H1 (cell line): ENCODE results near the gene CENPF. TPM values are rescaled to one million over a fixed set of nuclear protein-coding genes. Genes with fewer than 3 reads are reported as not detected.
"Not testable (repeated sequence)": the region's sequence is repeated elsewhere in the genome, so short reads cannot be mapped to it uniquely, and the experiment has no call there.

Source experiments
- CTCF ChIA-PET: fragments of 300-600 bp; sonication (Branson Sonifier 250); formaldehyde crosslinking; loops from one replicate; lab custom pipeline; 2021; ENCODE audit not compliant: partially characterized antibody; lab: Charles Lee
- POLR2A ChIA-PET: fragments of 300-600 bp; sonication (Branson Sonifier 250); formaldehyde crosslinking; loops from one replicate; lab custom pipeline; 2021; ENCODE audit warnings: inconsistent platforms; ENCODE audit not compliant: partially characterized antibody; lab: Charles Lee
- DNase-seq, 2 experiments: peaks; one replicate each; pipeline versions ENCODE4 v3.0.0 to v3.0.0-alpha.2; 2010 to 2022; ENCODE audit warnings: low spot score in 2 of 2, low read depth in 1 of 2, mixed read lengths in 1 of 2
- FAIRE-seq: peaks from 2 replicates; lab custom pipeline; 2011; peaks lifted over from hg19 to GRCh38; lab: Jason Lieb, UNC
- H2AFZ ChIP-seq: 2 replicates; pipeline ENCODE4 v1.8.1; 2012; ENCODE audit warnings: low read length, inconsistent platforms
- H2AK5ac ChIP-seq: 2 replicates; pipeline ENCODE4 v1.6.1; 2013; ENCODE audit warnings: low read depth, low read length
- H2BK120ac ChIP-seq: replicated peaks from 2 replicates; pipeline ENCODE3; 2013; ENCODE audit warnings: low read depth, low read length, inconsistent platforms
- H2BK12ac ChIP-seq: 2 replicates; pipeline ENCODE4 v1.6.1; 2013; ENCODE audit warnings: low read depth, low read length
- H2BK15ac ChIP-seq: 2 replicates; pipeline ENCODE4 v1.6.1; 2013; ENCODE audit warnings: low read length
- H2BK20ac ChIP-seq: 2 replicates; pipeline ENCODE4 v1.6.1; 2013; ENCODE audit warnings: low read length
- H2BK5ac ChIP-seq: 2 replicates; pipeline ENCODE4 v1.6.1; 2013; ENCODE audit warnings: low read depth, low read length
- H3K14ac ChIP-seq: 2 replicates; pipeline ENCODE4 v1.6.1; 2013; ENCODE audit warnings: inconsistent platforms; ENCODE audit not compliant: insufficient read length
- H3K18ac ChIP-seq: 2 replicates; pipeline ENCODE4 v1.6.1; 2013; ENCODE audit warnings: low read length; ENCODE audit errors: extremely low read depth
- H3K23ac ChIP-seq: 2 replicates; pipeline ENCODE4 v1.6.1; 2013; ENCODE audit warnings: inconsistent platforms; ENCODE audit not compliant: insufficient read length
- H3K23me2 ChIP-seq: 2 replicates; pipeline ENCODE4 v1.6.1; 2013; ENCODE audit warnings: low read depth, low read length
- H3K27ac ChIP-seq: 2 replicates; pipeline ENCODE4 v1.6.1; 2011; ENCODE audit warnings: low read depth, low read length, inconsistent platforms
- H3K27me3 ChIP-seq, 4 experiments: replicated peaks in 1 of 4; 1 replicate in 1 of 4; 2 replicates in 3 of 4; pipeline versions ENCODE4 v1.6.1 to v1.8.1; 2011 to 2013; ENCODE audit warnings: low read length in 3 of 4, mild to moderate bottlenecking in 3 of 4, inconsistent platforms in 2 of 4, mixed read lengths in 2 of 4, moderate library complexity in 1 of 4; ENCODE audit not compliant: control insufficient read depth in 3 of 4, insufficient read depth in 3 of 4; ENCODE audit errors: extremely low read depth in 1 of 4
- H3K36me3 ChIP-seq, 4 experiments: 2 replicates each; pipeline versions ENCODE4 v1.6.1 to v1.8.1; 2011 to 2013; ENCODE audit warnings: mild to moderate bottlenecking in 4 of 4, low read length in 3 of 4, moderate library complexity in 2 of 4, control low read depth in 1 of 4, inconsistent platforms in 1 of 4; ENCODE audit not compliant: insufficient read depth in 4 of 4, control insufficient read depth in 2 of 4
- H3K4ac ChIP-seq: replicated peaks from 2 replicates; pipeline ENCODE3; 2013; ENCODE audit warnings: low read length, low read depth, mixed read lengths, inconsistent platforms; ENCODE audit not compliant: insufficient read length
- H3K4me1 ChIP-seq, 4 experiments: replicated peaks in 1 of 4; 1 replicate in 1 of 4; 2 replicates in 3 of 4; pipeline versions ENCODE4 v1.6.1 to v1.8.1; 2011 to 2013; ENCODE audit warnings: low read length in 3 of 4, inconsistent platforms in 2 of 4, mixed read lengths in 1 of 4; ENCODE audit not compliant: insufficient read depth in 4 of 4, control insufficient read depth in 3 of 4
- H3K4me2 ChIP-seq, 2 experiments: 2 replicates each; pipeline versions ENCODE4 v1.6.1 to v1.8.1; 2011 to 2013; ENCODE audit warnings: low read depth in 2 of 2, low read length in 2 of 2, control low read depth in 1 of 2, inconsistent platforms in 1 of 2, mild to moderate bottlenecking in 1 of 2; ENCODE audit not compliant: insufficient read depth in 1 of 2
- H3K4me3 ChIP-seq, 4 experiments: fragments of 200-600, 300-600 bp in 1 of 4; sonication (generic), shearing (Covaris generic), sonication (Bioruptor Twin) in 1 of 4; 2 replicates each; pipeline versions ENCODE4 v1.5.1 to v1.8.1; 2011 to 2016; ENCODE audit warnings: low read length in 4 of 4, low read depth in 3 of 4, control low read depth in 2 of 4, inconsistent platforms in 2 of 4, mild to moderate bottlenecking in 2 of 4, mixed read lengths in 1 of 4, moderate library complexity in 1 of 4; ENCODE audit not compliant: insufficient read depth in 2 of 4; ENCODE audit errors: extremely low read depth in 1 of 4
- H3K56ac ChIP-seq: replicated peaks from 2 replicates; pipeline ENCODE3; 2013; ENCODE audit warnings: low read depth, mild to moderate bottlenecking, mixed read lengths, low read length, inconsistent platforms; ENCODE audit not compliant: insufficient read length
- H3K79me1 ChIP-seq: 2 replicates; pipeline ENCODE4 v1.6.1; 2013; ENCODE audit warnings: low read depth, low read length, control low read depth
- H3K79me2 ChIP-seq, 2 experiments: 2 replicates each; pipeline versions ENCODE4 v1.6.1 to v1.8.1; 2012 to 2013; ENCODE audit warnings: low read length in 2 of 2, mild to moderate bottlenecking in 2 of 2, inconsistent platforms in 1 of 2; ENCODE audit not compliant: insufficient read depth in 2 of 2, control insufficient read depth in 1 of 2
- H3K9ac ChIP-seq, 4 experiments: replicated peaks in 1 of 4; 1 replicate in 1 of 4; 2 replicates in 3 of 4; pipeline versions ENCODE4 v1.6.1 to v1.8.1; 2011 to 2013; ENCODE audit warnings: low read depth in 3 of 4, low read length in 3 of 4, control low read depth in 2 of 4, mild to moderate bottlenecking in 2 of 4, moderate library complexity in 2 of 4, inconsistent platforms in 1 of 4; ENCODE audit errors: extremely low read depth in 1 of 4
- H3K9me3 ChIP-seq, 2 experiments: 2 replicates each; pipeline versions ENCODE4 v1.6.1 to v1.8.1; 2012 to 2013; ENCODE audit warnings: mild to moderate bottlenecking in 2 of 2, moderate library complexity in 2 of 2, control low read depth in 1 of 2, inconsistent platforms in 1 of 2, low read depth in 1 of 2, low read length in 1 of 2, mixed read lengths in 1 of 2; ENCODE audit not compliant: insufficient read depth in 2 of 2
- H4K20me1 ChIP-seq, 2 experiments: replicated peaks in 1 of 2; 2 replicates each; pipeline versions ENCODE3 to v1.8.1; 2011 to 2013; ENCODE audit warnings: inconsistent platforms in 2 of 2, low read length in 2 of 2, mild to moderate bottlenecking in 1 of 2; ENCODE audit not compliant: insufficient read depth in 2 of 2, control insufficient read depth in 1 of 2
- H4K5ac ChIP-seq: 2 replicates; pipeline ENCODE4 v1.6.1; 2013; ENCODE audit warnings: low read length, low read depth, mixed read lengths, inconsistent platforms; ENCODE audit not compliant: insufficient read length
- H4K8ac ChIP-seq: 2 replicates; pipeline ENCODE4 v1.8.0; 2013; ENCODE audit warnings: mild to moderate bottlenecking, moderate library complexity, low read length, inconsistent platforms; ENCODE audit not compliant: insufficient read depth; ENCODE audit errors: extremely low read depth
- H4K91ac ChIP-seq: replicated peaks from 2 replicates; pipeline ENCODE3; 2013; ENCODE audit warnings: low read length, mixed read lengths, inconsistent platforms; ENCODE audit not compliant: insufficient read length
- WGBS, 2 experiments: shearing (Covaris generic) in 1 of 2; methylation state at CpG; one replicate each; pipeline versions ENCODE4 v1.1.6 to v1.1.7; 2013 to 2015; ENCODE audit warnings: low lambda C conversion rate in 2 of 2, mixed read lengths in 2 of 2, inconsistent platforms in 1 of 2, low coverage in 1 of 2, missing lambda C conversion rate in 1 of 2; ENCODE audit not compliant: insufficient replicate concordance in 2 of 2, insufficient coverage in 1 of 2, insufficient read length in 1 of 2; ENCODE audit errors: extremely low coverage in 1 of 2, missing lambda C conversion rate in 1 of 2; 5-methylcytosine and 5-hydroxymethylcytosine counted together
- polyA plus RNA-seq, 7 experiments: library from polyadenylated mRNA; depleted of rRNA in 3 of 7; stranded (reverse) in 5 of 7; unstranded in 2 of 7; fragments of >200 nt in 5 of 7; fragments of 200-250 nt in 2 of 7; gene quantifications; 1 replicate in 5 of 7; 2 replicates in 1 of 7; 4 replicates in 1 of 7; pipeline versions ENCODE4 v1.2.1 to v1.2.3, GENCODE V29; 2011 to 2013; ENCODE audit warnings: missing spikeins in 2 of 7, mixed read lengths in 2 of 7
- total RNA-seq: library from RNA; stranded (reverse); fragmentation: NEBNext Ultra II Directional; extraction: Animal tissue kit (Norgen Biotek cat#: 25700); gene quantifications from 2 replicates; pipeline ENCODE4 v1.2.1, GENCODE V29; 2021

Gene CENPF
- total and polyA plus RNA-seq, 2 of the 8 experiments (the other 6 are each of a cell fraction or from before 2014, with no cell fraction given) = 13.7 to 170 TPM

DNA sequence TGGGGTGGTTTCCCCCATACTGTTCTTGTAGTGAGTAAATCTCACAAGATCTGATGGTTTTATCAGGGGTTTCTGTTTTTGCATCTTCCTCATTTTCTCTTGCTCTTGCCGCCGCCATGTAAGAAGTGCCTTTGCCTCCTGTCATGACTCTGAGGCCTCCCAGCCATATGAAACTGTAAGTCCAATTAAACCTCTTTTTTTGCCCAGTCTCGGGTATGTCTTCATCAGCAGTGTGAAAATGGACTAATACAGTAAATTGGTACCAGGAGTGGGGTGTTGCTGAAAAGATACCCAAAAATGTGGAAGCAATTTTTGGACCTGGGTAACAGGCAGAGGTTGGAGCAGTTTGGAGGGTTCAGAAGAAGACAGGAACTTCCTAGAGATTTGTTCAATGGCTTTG is 26.9 kb upstream of the CENPF start:
- not testable (repeated sequence) for H3K36me3 ChIP-seq, DNase-seq, H2AK5ac ChIP-seq, H4K91ac ChIP-seq, H3K23me2 ChIP-seq, H3K4me2 ChIP-seq, H2BK15ac ChIP-seq, FAIRE-seq, H2BK12ac ChIP-seq, H3K4me3 ChIP-seq, H3K4me1 ChIP-seq, H3K27me3 ChIP-seq, H3K18ac ChIP-seq, H2BK120ac ChIP-seq, H3K9ac ChIP-seq, H3K23ac ChIP-seq, H3K79me1 ChIP-seq, H3K56ac ChIP-seq, H3K27ac ChIP-seq, H2BK5ac ChIP-seq, H3K79me2 ChIP-seq, H4K20me1 ChIP-seq, H4K5ac ChIP-seq, H3K14ac ChIP-seq, H2BK20ac ChIP-seq, H4K8ac ChIP-seq, H3K4ac ChIP-seq, H2AFZ ChIP-seq
- 96% methylated on average over 3 of the region's 3 CpGs; no CpG with 5 or more reads in 1 of the 2 experiments for WGBS, 2 experiments
- H3K9me3 ChIP-seq = peaks cover 12 to 19% of the 10 kb centered on the region in 2 experiments; a peak in 3 of 4 replicates
- ChIA-PET CTCF (interaction anchor here (0.5 to 1.1 kb wide), 2 partner anchors 21 to 170 kb away, joined by 3 to 5 read pairs; no protein-coding TSS in a partner anchor), POLR2A (interaction anchor here (1.3 to 1.5 kb wide), 2 partner anchors 25 to 91 kb away, joined by 3 to 6 read pairs; partner anchors contain the start of gene PTPN14)
